Central memory CD8-positive, alpha-beta T cell (primary cell): Measurements from ENCODE around the gene ANKRD13A.

Experiments
- ATAC-seq: fragments of 150-1000 bp; cut with Tn5 transposase; replicated peaks from 2 replicates; pipeline ENCODE4 v1.10.0; 2022; ENCODE audit warnings: mild to moderate bottlenecking, moderate FRiP score, moderate number of reproducible peaks; ENCODE audit not compliant: poor library complexity, severe bottlenecking; ENCODE audit errors: extremely low read depth
- DNase-seq, 2 donors: peaks; one replicate each; pipeline ENCODE4 v3.0.0; 2021; ENCODE audit warnings: low spot score in 2 of 2
- H3K27ac Mint-ChIP-seq: one replicate; pipeline ENCODE4 v1.8.0; 2022; ENCODE audit warnings: low read depth, mild to moderate bottlenecking, moderate library complexity, mixed read lengths
- H3K27me3 Mint-ChIP-seq: one replicate; pipeline ENCODE4 v1.8.0; 2022; ENCODE audit warnings: mixed read lengths
- H3K36me3 Mint-ChIP-seq: one replicate; pipeline ENCODE4 v1.8.0; 2022; ENCODE audit warnings: mild to moderate bottlenecking, moderate library complexity, mixed read lengths; ENCODE audit not compliant: insufficient read depth
- H3K4me1 Mint-ChIP-seq: one replicate; pipeline ENCODE4 v1.8.0; 2022; ENCODE audit warnings: mixed read lengths
- H3K4me3 Mint-ChIP-seq: one replicate; pipeline ENCODE4 v1.8.0; 2022; ENCODE audit warnings: mild to moderate bottlenecking, moderate library complexity, mixed read lengths
- H3K9me3 Mint-ChIP-seq: one replicate; pipeline ENCODE4 v1.8.0; 2022; ENCODE audit warnings: mixed read lengths

ANKRD13A gene

DNA sequence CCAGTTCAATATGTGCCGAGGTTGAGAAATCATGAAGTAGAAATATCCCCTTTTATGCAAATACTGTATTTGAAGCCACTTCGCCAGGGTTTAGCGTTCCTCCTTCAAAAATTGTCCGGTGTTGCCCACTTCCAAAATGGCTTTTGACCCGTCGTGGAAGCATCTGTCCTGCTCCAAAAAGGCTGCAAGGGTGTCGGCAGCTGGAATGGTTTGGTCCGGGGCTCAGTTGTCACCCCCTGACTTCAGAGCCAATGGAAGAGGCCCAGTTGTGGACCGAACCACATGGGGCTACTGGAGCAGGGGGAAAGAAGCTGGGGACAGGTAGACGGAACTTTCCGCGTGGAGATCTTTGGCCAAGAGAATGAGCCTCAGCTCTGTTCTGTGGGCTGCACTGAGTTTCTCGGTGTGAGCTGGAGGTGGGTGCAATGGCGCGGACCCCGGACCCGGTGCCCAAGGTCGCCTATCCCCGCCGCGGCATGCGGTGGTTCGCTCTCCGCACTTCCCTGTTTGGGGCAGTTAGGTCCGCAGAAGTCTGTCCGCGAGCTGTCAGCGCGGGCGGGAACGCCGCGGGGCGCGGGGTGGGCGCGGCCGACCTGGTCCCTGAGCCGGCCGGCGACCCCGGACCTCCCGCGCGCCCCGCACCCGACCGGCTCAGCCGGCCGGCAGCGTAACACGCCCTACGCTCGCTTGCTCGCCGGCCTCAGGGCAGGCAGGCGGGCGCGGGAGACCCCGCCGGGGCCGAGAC, at the start of gene ANKRD13A:
Gene ANKRD13A (plus strand): TSS at position 527 of the 745 bp plus-strand sequence. CDS start 259 bp downstream, outside the sequence.
- peaks cover 10% of the 10 kb centered on the region for H3K36me3 Mint-ChIP-seq
- peak within 1 kb of the TSS; percentile 99 for H3K4me3 Mint-ChIP-seq
- DNase-seq (peak; percentile 75 to 88), ATAC-seq (peak; percentile 65)
- peak within 1 kb of the TSS; percentile 94 for H3K27ac Mint-ChIP-seq
- H3K27me3 Mint-ChIP-seq, result no peaks in the 10 kb centered on the region
- peaks cover 57% of the 10 kb centered on the region for H3K4me1 Mint-ChIP-seq
- no peaks in the 10 kb centered on the region for H3K9me3 Mint-ChIP-seq

DNA sequence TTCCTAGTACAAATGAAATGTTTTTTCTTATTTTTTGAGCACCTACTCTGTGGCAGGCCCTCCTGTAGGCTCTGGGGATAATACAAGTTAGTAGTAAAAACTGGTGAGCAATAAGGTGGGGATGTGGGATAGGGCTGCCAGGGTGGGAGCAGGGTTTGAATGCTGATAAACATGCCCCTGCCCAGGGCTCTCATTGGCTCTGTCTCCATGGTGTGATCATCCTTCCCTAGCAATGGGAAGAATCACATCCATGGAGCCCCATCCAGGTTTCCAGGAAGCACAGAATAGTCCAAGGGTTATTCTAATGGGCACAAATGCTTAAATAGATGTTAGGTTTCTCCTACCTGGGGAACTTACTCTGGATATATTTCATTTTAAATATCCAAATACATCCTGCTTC, 48.6 kb upstream of the ANKRD13A start:
- no peak overlapping the region for H3K27ac Mint-ChIP-seq
- no peak for DNase-seq
- no peak for ATAC-seq
- H3K27me3 Mint-ChIP-seq, result no peaks in the 10 kb centered on the region
- no peaks in the 10 kb centered on the region for H3K9me3 Mint-ChIP-seq
- H3K4me1 Mint-ChIP-seq, result peaks cover 21% of the 10 kb centered on the region
- H3K36me3 Mint-ChIP-seq, result peaks cover 79% of the 10 kb centered on the region
- no peak overlapping the region for H3K4me3 Mint-ChIP-seq

DNA sequence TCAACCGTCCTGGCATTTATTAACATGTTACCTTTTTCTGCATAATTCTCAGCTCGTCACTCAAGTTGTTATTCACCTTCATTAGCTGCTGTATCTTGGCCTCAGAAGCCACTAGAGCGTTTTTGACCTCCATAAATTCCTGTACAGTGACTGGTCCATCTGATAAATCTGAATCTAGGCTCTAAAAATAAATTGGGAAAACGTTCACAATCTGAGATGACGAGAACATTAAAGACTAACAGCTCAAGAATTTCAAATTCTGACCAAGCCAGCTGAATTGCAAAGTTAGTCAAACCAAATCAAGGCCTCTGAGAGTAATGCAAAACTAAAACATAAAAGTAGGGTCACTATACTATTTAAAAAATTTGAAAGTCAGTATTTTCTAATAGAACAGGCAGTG, 48.1 kb upstream of the ANKRD13A start:
- H3K27ac Mint-ChIP-seq, result no peak overlapping the region
- DNase-seq, result no peak
- H3K36me3 Mint-ChIP-seq, result peaks cover 80% of the 10 kb centered on the region
- H3K4me3 Mint-ChIP-seq, result no peak overlapping the region
- no peaks in the 10 kb centered on the region for H3K27me3 Mint-ChIP-seq
- no peak for ATAC-seq
- no peaks in the 10 kb centered on the region for H3K9me3 Mint-ChIP-seq
- H3K4me1 Mint-ChIP-seq, result peaks cover 21% of the 10 kb centered on the region

DNA sequence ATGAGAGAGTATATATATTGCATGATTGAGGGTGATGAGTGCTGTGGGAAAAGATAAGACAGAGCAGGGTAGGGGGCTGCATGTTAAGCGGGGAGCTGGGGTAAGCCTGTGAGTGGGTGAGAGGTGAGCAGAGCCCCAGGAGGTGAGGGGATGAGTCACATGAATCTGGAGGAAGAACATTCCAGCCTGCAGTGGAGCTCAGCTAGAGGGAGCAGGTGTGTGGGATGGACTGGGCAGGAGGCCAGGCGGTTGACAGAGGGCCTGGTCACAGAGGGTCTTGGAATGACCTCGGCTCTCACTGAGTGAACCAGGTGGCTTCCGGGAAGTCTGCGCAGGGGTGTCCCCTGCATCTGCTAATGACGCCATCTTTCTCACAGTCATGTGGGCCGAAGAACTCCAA, 47.5 kb upstream of the ANKRD13A start:
- no peak overlapping the region for H3K4me3 Mint-ChIP-seq
- no peak overlapping the region for H3K27ac Mint-ChIP-seq
- DNase-seq (no peak), ATAC-seq (no peak)
- peaks cover 17% of the 10 kb centered on the region for H3K4me1 Mint-ChIP-seq
- no peaks in the 10 kb centered on the region for H3K9me3 Mint-ChIP-seq
- no peaks in the 10 kb centered on the region for H3K27me3 Mint-ChIP-seq
- peaks cover 82% of the 10 kb centered on the region for H3K36me3 Mint-ChIP-seq

DNA sequence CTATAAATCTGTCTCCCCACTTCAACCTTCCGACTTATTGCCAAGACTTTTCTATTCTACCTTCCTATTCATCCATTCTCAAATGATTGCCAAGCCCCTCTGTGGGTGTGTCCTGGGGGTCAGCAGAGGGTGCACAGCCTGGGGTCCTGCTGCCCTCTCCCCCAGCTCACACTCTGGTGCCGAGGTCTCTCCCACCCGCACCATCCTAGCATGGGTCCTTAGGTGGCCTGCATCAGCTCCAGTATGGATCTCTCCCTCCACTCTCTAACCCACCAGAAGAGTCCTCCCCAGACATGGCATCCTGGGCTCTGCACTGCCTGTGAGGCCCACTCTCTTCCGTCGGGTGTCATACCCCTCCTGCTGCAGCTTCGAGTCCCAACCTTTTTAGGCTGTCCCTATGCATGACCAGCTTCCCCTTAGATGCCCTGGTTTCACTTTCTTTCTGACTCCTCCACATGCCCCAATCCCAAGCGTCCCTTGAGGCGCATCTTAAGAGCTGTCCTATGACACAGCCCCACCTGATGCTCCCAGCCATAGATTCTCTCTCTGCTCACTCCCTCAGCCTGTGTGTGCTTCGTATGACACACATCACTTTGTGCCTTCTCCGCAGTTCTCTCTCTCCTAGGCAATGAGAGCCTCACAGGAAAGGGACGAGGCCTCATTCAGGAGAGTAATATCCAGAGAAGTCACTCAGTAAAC, 46.9 kb upstream of the ANKRD13A start:
- Mint-ChIP-seq H3K4me3 (no peak overlapping the region), H3K36me3 (peaks cover 83% of the 10 kb centered on the region), H3K9me3 (no peaks in the 10 kb centered on the region), H3K27me3 (no peaks in the 10 kb centered on the region), H3K4me1 (peaks cover 12% of the 10 kb centered on the region), H3K27ac (no peak overlapping the region)
- ATAC-seq (no peak), DNase-seq (no peak)

DNA sequence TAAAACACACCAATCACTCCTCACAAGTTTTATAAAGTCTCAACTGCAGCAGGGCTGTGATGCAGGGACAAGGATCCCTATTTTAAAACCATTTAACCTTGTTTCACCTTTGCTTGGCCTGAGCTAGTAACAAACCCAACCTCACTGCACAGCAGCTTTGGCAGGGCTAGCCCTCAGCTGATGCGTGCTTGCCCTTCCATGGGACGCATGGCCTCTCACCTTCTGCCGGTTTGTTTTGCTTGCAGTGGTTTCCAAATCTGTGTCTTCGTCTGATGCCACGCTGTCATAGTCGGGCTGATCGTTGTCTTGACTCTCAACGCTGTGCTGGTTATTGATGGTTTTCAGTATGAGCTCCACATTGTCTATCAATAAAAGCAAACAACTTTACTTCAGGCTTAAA, 46.4 kb upstream of the ANKRD13A start:
- Mint-ChIP-seq H3K27ac (no peak overlapping the region), H3K27me3 (no peaks in the 10 kb centered on the region), H3K36me3 (peaks cover 83% of the 10 kb centered on the region), H3K4me3 (no peak overlapping the region), H3K9me3 (no peaks in the 10 kb centered on the region), H3K4me1 (peaks cover 6% of the 10 kb centered on the region)
- ATAC-seq, result no peak
- DNase-seq, result no peak

DNA sequence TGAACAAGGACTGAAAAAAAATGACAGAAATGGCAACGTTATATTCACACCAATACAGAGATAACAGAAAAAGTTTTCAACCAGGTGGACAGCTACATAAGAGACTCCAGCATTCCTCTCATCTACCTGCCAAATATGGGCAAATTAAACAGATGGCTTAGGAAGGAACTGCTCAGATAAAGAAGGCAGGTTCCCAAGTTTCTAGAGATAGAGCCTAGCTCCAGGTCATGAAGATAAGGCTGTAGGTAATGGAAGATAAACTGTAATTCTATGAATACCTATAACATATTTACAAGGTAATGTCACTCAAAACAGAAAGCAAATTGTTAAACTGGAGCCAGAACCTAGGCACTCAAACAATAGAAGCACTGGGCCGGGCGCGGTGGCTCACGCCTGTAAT, 45.6 kb upstream of the ANKRD13A start:
- Mint-ChIP-seq H3K27me3 (no peaks in the 10 kb centered on the region), H3K27ac (no peak overlapping the region), H3K4me3 (no peak overlapping the region), H3K36me3 (peaks cover 81% of the 10 kb centered on the region), H3K4me1 (no peaks in the 10 kb centered on the region), H3K9me3 (no peaks in the 10 kb centered on the region)
- ATAC-seq, result no peak
- no peak for DNase-seq

DNA sequence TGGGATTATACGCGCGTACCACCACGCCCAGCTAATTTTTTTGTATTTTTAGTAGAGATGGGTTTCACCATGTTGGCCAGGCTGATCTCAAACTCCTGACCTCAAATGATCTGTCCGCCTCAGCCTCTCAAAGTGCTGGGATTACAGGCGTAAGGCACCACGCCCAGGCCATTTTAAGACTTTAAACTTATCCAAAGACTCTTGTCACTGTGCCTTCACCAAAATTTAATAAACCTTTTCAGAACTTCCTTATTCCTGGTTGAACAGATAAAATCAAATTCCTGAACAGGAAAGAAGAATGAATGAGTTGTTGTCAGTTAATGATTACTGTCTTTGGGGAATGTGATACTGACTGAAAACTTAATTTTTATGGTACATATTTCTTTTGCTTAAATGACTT, 40.9 kb upstream of the ANKRD13A start:
- peaks cover 2% of the 10 kb centered on the region for H3K4me1 Mint-ChIP-seq
- peaks cover 77% of the 10 kb centered on the region for H3K36me3 Mint-ChIP-seq
- no peaks in the 10 kb centered on the region for H3K27me3 Mint-ChIP-seq
- H3K4me3 Mint-ChIP-seq, result no peak overlapping the region
- ATAC-seq (no peak), DNase-seq (no peak)
- no peak overlapping the region for H3K27ac Mint-ChIP-seq
- H3K9me3 Mint-ChIP-seq, result no peaks in the 10 kb centered on the region

DNA sequence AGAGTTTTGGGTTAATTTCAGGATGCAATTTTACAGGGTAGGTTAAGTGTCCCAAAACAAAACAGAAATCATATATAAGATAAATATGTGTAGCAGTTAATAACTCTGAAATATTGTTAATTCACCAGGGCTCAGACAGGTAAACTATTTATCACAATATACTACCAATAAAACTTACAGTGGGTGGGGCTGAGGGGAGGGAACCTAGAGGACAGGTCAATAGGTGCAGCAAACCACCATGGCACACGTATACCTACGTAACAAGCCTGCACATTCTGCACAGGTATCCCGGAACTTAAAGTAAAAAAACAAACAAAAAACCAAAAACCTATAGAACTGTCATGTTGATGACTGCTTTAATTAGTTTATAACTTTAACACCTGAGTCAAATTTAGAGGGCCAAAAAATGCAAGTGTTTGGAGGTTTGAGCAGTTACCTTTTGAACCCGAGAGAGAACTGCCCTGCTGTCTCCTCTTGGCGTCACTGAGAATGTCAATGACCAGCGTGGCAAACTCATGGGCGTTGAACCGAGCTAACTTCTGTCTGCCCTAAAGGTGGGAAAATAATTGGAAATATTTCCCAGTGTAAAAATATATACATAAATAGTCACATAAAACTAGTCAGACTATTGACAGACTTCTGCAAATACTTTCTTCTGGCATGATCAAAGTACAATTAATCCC, 39.7 kb upstream of the ANKRD13A start:
- H3K9me3 Mint-ChIP-seq, result no peaks in the 10 kb centered on the region
- H3K36me3 Mint-ChIP-seq, result peaks cover 72% of the 10 kb centered on the region
- no peak overlapping the region for H3K4me3 Mint-ChIP-seq
- H3K4me1 Mint-ChIP-seq, result peaks cover 11% of the 10 kb centered on the region
- peak overlapping the region; percentile 25 for H3K27ac Mint-ChIP-seq
- DNase-seq, result no peak
- no peak for ATAC-seq
- H3K27me3 Mint-ChIP-seq, result no peaks in the 10 kb centered on the region

DNA sequence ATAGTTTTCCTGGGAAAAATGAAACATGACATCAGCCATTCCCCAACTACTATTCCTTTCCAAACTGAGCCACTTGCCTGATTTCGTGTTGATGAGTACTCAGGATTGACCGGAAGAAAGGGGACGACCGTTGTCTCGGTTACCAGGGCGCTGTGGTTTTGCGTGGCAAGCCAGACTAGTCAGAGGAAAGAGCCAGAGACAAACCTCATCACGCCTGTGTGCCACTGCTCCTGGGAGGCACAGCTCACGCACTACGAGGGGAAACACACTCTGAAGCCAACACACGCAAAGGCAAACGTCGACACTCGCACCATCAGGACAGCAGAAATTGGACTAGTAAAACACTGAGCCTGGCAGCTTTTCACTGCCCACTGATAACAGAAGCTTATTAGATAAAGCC, 38.0 kb upstream of the ANKRD13A start:
- Mint-ChIP-seq H3K9me3 (no peaks in the 10 kb centered on the region), H3K27ac (peak overlapping the region; percentile 67), H3K36me3 (peaks cover 74% of the 10 kb centered on the region), H3K4me1 (peaks cover 16% of the 10 kb centered on the region), H3K27me3 (no peaks in the 10 kb centered on the region), H3K4me3 (no peak overlapping the region)
- DNase-seq (no peak), ATAC-seq (no peak)

DNA sequence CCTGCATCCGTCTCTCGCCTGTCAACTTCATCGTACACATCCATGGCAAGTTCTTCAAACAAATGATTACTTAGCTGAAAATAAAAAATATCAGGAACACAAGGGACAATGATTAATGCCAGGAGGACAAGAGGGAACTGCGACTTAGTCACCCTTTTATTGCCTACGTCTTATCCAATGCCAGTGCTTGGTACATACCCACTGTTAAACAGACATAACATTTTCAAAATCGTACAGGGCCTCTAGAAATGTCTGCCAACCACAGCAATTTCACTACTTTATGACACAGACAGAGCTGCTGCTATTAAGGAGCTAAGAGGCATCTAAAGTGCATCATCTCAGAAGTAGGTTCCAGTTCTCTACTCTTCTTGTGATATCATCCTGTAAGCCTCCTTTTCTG, 37.6 kb upstream of the ANKRD13A start:
- ATAC-seq (no peak), DNase-seq (no peak)
- Mint-ChIP-seq H3K27ac (peak overlapping the region; percentile 67), H3K36me3 (peaks cover 74% of the 10 kb centered on the region), H3K4me1 (peaks cover 16% of the 10 kb centered on the region), H3K27me3 (no peaks in the 10 kb centered on the region), H3K9me3 (no peaks in the 10 kb centered on the region), H3K4me3 (no peak overlapping the region)

DNA sequence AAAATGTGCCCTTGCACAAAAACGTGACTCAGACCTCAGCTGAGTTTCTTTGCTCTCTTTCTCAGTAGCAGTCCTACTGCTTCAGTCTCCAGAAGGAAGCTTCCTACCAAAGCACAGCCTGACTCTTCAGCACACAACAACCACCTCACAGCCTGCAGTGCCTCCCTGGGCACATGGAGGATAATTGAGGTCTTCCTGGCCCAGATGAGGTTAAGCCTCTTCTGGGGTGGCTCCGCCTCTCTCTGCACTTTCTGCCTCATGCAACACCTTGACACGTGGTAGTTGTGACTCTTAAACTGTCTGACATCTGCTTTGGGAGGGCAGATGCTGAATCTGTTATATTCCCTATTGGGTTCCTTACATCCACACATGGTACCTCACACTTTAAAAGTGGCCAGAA, 36.8 kb upstream of the ANKRD13A start:
- no peak overlapping the region for H3K4me3 Mint-ChIP-seq
- DNase-seq (no peak), ATAC-seq (no peak)
- no peak overlapping the region for H3K27ac Mint-ChIP-seq
- H3K9me3 Mint-ChIP-seq, result no peaks in the 10 kb centered on the region
- H3K4me1 Mint-ChIP-seq, result peaks cover 17% of the 10 kb centered on the region
- no peaks in the 10 kb centered on the region for H3K27me3 Mint-ChIP-seq
- peaks cover 71% of the 10 kb centered on the region for H3K36me3 Mint-ChIP-seq

DNA sequence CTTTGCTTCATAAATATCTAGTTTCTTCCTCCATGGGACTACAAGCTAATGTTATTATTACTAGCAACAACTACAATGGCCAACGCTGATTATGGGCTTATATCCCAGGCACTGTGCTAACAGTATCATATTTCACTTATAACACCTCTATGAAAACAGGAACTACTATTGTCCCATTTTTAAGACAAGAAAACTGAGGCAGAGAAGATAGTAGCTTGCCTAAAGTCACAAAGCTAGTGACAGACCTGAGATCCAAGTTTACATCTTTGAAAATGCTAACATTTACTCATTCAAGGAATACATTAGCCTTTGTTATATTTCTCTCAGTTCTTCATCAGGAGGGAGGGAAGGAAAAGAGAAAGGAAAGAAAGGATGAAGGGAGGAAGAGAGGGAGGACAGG, 35.9 kb upstream of the ANKRD13A start:
- Mint-ChIP-seq H3K4me3 (no peak overlapping the region), H3K27me3 (no peaks in the 10 kb centered on the region), H3K36me3 (peaks cover 70% of the 10 kb centered on the region), H3K4me1 (peaks cover 25% of the 10 kb centered on the region), H3K27ac (peak overlapping the region; percentile 33), H3K9me3 (no peaks in the 10 kb centered on the region)
- ATAC-seq (no peak), DNase-seq (no peak)
